PC-9 (cell line): Measurements from ENCODE around the gene RNF152.

Experiments used
- CTCF ChIP-seq: fragments of 200-600 bp; sonication (generic); conservative IDR thresholded peaks from 2 replicates; pipeline ENCODE4 v1.6.1; 2017; ENCODE audit warnings: mixed run types, antibody characterized with exemption, mild to moderate bottlenecking, moderate library complexity
- EZH2 ChIP-seq: fragments of 200-600 bp; sonication (generic); IDR thresholded peaks from 2 replicates; pipeline ENCODE4 v1.8.0; 2017; ENCODE audit warnings: antibody characterized with exemption, low read depth

- no peak for TF ChIP-seq CTCF
- no peak for TF ChIP-seq EZH2
Measured at GRCh38 chr18:61821748-61822147, 71.1 kb downstream of the RNF152 start.
